ENCODE measurements around the gene CUBN.

Gene CUBN

DNA sequence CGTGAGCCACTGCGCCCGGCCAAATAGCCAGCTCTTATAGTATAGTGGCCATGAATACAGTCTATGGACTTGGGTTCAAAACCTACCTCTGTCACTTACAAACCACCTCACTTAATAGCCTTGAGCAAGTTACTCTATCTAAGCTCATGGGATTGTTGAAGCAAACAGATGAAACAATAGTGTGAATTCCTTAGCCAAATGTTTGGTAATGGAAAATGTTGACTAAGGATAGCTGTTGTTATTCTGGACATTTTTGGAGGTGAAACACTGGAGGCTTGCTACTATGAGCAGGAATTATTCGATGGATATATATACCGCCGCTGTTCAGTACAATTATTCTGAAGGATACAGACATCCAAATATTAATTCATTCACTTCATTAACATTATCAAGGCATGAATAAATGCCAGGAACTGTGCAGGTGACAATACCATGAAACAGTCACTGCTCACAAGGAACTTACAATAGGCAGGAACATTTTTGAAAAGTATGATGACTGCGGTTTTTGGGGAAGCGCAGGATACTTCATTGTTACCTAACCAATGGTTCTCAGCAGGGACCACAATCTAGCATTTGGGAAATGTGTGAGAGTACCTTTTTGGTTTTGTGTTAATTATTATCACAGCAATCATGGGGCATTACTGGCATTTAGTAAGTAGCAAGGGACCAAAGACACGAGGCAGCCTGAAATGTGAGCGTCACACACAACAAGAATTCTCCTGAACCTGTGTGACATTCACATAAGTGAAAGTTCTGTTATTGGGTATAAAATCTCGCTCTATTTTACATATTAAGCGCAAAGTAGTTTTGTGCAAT lies 55.7 kb downstream of the CUBN start:
- DNase-seq (ENCODE audit: low read depth in 2 of 3, low spot score in 1 of 3), result no peak

- DNase-seq (ENCODE audit: low read depth in 2 of 3, low spot score in 1 of 3), result no peak
Measured at GRCh38 chr10:17068953-17069352, 60.7 kb downstream of the CUBN start.

DNA sequence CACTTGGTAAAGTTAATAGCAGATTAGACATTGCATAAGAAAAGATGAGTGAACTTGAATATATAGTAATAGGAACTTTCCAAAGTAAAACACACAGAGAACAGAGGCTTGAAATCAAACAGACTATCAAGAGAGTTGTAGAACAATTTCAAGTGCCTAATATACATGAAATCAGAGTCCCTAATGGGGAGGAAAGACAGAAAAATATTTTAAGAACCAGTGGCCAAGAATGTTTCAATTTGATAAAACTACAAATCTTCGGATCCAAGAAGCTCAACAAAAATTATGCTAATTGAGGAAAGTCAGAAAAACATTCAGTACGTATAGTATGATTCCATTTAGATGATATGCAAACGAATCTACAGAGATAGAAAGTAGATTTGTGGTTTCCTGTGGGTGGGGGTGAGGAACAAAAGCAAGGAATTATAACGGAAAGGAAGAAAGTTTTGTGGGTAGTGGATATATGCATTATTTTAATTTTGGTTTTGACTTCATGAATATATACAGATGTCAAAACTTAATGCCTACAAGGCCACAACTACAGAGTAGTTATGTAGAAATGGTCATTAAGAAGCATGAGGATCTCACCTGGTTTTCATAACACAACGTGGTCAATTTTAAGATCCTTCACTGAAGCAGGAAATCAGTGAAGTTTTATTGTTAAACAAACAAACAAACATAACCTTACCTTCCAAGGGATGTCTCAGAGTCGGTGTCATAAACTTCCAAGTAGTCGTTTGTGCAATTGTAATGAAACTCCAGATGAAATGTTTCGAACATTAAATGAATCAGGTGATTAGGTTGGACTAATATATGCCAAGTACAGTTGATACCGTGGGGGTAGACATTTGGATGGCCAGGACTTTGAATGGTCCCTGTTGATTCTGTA lies 62.0 kb downstream of the CUBN start:
- no peak for DNase-seq (ENCODE audit: low read depth in 2 of 3, low spot score in 1 of 3)

DNA sequence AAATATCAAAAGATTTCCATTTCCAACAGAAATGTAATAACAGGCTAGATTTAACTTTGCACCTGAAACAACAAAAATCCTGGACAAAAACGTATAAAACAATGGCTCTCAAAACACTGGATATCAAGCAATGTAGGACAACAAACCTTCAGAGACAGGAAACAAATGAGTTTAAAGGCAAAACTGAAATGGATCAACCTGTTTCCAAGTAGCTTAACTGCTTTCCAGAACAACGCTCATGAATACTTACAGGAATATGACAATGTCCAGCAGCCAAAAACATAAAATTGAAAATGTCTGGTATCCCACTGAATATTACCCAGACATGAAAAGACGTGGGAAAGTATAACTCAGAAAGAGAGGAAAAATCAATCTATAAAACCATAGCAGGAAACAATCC lies 62.8 kb downstream of the CUBN start:
- DNase-seq (ENCODE audit: low read depth in 2 of 3, low spot score in 1 of 3), result no peak

DNA sequence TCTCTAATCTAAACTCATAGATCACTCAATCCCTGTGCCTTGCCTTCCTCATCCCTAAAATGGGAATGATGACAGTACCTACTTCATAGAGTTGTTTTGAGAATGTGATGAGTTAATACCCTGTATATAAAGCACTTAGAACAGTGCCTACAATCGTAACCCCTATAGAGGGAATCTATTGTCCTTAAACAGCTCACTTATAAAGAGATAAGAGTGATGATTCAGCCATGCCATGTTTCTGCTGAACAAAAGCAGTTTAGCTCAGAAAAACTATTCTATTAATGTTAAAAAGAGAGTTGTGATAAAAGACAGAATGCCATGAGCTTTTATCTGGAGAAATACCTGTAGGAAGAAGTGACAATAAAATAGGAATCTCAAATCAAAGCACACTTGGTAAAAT lies 63.6 kb downstream of the CUBN start:
- no peak for DNase-seq (ENCODE audit: low read depth in 2 of 3, low spot score in 1 of 3)

DNA sequence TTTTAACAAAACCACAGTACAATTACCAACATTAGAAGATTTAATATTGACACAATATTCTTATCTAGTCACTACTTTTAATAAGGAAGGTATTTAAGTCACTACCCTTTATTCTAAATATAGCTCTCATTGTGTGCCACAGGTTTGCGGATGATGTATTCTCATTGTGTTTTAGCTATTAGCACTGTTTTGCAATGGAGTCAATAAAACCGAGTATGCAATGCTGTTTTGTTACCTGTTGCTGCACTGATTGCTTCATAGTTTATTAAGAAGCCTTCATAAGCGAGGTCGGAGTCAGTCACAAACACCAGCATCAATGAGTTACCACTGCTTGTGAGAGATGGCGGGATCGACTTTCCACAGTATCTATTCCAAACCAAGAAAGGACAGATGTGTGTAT lies 64.3 kb downstream of the CUBN start:
- DNase-seq (ENCODE audit: low read depth in 2 of 3, low spot score in 1 of 3), result no peak

- DNase-seq (ENCODE audit: low read depth in 2 of 3, low spot score in 1 of 3), result no peak
Measured at GRCh38 chr10:17064435-17064834, 65.2 kb downstream of the CUBN start.

- no peak for DNase-seq (ENCODE audit: low read depth in 2 of 3, low spot score in 1 of 3)
Measured at GRCh38 chr10:17062955-17063484, 66.6 kb downstream of the CUBN start.

DNA sequence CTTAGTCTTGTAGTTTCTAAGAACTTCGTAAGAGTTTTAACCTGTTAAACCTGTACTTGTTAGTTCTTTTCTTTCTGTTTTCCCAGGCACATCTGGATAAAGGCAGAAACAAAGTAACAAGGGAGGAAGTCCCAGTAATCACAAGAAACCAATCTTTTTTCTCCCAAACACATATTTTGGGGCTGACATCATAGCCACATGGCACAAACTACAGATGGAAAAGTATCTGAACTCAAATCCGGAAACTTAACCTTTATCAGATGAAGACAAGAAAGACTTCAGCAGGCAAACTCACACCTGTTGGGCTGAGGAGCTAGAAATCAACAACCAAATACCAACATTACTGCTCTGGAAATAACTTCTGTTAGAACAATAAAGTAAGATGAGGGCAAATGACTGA lies 67.1 kb downstream of the CUBN start:
- DNase-seq (ENCODE audit: low read depth in 2 of 3, low spot score in 1 of 3), result no peak

DNA sequence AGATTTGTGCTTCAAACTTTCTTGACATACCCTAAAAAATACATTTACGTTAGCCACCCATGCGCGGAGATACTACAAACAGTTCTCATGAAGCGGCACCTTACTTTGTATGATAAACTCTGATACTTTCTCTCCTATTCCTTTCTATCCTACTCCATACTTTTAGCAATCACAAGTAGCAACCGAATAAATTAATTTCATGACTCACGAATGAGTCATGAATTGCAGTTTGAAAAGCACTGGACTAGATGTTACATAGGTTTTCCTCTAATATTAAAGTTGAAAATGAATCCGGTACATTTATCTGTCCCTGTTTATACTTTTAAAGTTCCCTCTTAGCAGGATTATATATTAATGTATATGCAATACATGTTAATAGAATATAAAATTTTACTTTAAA lies 67.6 kb downstream of the CUBN start:
- DNase-seq (ENCODE audit: low read depth in 2 of 3, low spot score in 1 of 3), result no peak

DNA sequence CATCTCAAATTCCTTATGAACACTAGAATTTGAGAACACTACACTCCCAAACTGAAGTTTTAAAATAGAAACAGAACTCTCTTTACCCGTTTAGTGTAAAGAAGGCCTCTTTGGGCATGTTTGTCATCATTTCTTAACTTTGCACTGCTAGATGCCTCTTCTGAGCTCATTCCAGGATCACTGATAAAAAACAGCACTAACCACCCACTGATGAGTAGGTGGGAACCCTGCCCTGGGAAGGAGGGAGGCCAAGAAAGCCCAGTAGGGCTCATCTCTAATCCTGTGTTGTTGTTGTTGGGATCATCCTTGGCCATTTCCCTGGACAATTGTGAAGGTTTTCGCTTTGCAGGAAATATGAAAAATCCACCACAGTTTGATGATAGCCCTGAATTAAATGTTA lies 68.2 kb downstream of the CUBN start:
- DNase-seq (ENCODE audit: low read depth in 2 of 3, low spot score in 1 of 3), result no peak

DNA sequence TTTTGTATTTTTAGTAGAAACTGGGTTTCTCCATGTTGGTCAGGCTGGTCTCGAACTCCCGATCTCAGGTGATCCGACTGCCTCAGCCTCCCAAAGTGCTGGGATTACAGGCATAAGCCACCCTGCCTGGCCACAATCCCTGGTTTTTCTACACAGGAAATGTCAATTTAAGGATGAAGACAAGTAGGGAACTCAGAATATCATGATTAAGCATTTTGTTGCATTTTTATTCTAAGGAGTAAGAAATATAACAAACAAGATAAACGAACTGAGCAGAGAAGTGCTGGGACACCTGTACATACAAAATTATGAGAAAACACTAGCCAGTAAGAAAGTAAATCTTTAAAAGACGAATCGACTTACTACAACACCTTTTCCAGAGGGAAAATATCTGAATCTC lies 69.3 kb downstream of the CUBN start:
- DNase-seq (ENCODE audit: low read depth in 2 of 3, low spot score in 1 of 3), result no peak

DNA sequence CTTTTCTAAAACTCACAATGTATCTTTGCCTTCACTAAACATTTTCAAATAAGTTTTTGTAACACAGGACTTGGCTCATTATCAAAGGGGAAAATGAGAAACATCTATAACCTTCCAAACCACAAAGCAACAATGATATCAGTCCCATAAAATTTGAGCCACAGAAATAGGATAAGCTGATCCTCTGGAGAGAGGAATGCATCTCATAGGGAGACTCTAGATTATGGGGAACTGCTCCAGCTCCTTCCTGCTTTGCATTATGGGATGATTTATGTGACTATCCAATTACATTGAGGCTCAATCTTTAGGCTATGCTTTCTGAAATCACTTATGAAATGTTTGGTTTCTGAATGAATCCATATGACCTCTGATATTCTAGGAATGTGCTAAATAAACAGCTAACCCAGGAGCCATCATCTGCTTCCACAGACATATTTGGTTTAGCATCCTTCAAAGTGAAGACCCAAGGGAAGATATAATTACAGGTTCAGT lies 70.4 kb downstream of the CUBN start:
- no peak for DNase-seq (ENCODE audit: low read depth in 2 of 3, low spot score in 1 of 3)

DNA sequence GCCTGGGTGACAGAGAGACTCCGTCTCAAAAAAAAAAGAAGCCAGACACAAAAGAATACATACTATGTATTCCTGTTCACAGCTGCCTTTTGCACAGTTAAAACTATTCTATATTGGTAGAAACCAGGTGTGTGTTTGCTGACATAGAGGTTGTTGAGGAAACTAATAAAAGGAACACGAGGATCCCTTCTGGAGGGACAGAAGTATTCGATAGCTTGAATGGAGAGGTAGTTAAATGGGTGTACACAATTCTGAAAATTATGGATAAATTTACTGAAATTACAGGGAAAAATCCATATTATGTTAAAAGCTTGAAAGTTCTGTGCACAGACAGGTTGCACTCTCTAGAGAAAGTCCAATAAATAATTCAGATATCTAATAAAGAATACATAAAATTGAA lies 71.5 kb downstream of the CUBN start:
- no peak for DNase-seq (ENCODE audit: low read depth in 2 of 3, low spot score in 1 of 3)

- DNase-seq (ENCODE audit: low read depth in 2 of 3, low spot score in 1 of 3), result no peak
Measured at GRCh38 chr10:17056781-17057428, 72.7 kb downstream of the CUBN start.

DNA sequence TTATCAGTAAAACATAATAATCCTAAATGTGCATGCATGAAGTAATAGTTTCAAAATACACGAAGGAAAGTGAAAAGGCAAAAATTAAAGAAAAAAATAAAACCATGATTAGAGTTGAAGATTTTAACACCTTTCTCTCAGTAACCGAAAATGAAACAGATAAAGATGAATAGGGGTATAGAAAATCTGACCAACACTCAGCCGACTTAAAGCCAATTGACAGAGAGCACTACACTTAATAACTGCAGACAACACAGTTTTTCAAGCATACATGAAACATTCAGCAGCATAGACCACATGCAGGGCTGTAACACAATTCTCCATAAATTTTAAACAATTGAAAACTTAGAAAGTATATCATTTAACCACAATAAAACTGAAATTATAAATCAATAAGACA lies 76.1 kb downstream of the CUBN start:
- DNase-seq (ENCODE audit: low read depth in 2 of 3, low spot score in 1 of 3), result no peak

- DNase-seq (ENCODE audit: low read depth in 2 of 3, low spot score in 1 of 3), result no peak
Measured at GRCh38 chr10:17053061-17053460, 76.5 kb downstream of the CUBN start.

DNA sequence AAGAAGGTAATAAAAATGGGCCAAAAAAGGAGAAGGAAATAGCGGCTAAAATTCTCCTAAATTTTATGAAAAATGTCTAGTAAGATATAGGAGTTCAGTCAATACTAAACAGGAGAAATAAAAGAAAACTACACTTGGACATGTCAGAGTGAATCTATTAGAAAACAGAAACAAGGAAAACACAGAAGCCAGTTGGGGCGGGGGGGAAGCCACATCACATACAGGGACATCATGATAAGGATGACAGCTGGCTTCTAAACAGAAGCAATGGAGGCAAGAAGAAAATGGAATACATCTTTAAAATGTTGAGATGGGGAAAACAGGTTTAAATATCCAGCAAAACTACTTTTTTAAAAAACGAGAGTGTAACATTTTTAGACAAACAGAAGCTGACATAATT lies 77.8 kb downstream of the CUBN start:
- DNase-seq (ENCODE audit: low read depth in 2 of 3, low spot score in 1 of 3), result no peak

DNA sequence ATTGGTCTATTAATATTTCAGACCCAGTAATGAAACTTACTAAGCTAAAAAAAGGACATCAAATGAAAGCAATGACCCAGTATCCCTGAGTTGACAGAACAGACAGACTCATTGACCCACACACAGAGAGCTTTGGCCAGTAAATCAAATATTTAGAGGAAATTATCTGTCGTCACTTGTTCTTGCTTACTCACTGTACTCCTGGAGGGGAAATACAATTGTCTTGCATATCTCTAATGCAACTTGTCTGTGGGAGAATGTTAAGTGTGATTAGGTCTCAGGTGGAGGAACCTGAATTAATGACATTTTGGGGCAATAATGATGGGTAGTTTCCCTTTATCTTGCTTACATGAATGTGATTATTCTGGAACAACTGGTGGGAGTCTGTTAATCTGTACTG lies 80.4 kb downstream of the CUBN start:
- no peak for DNase-seq (ENCODE audit: low read depth in 2 of 3, low spot score in 1 of 3)

DNA sequence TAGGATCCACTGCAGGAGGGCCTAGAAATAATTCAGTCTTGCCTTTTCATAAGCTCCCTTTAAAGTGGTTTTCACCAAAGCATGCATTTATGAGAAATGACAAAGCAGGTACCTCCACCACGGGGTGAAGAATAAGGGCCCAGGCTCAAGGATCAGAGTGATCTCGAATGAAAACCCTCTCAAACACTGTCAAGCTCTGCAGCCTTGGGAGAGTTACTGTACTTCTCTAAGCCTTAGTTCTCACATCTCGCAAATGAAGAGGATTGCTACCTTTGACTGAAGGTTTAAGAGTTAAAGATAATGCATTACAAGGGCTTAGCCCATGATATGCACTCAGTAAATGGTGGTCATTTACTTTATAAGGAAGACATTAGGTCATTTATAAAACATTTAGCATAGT lies 81.7 kb downstream of the CUBN start:
- DNase-seq (ENCODE audit: low read depth in 2 of 3, low spot score in 1 of 3), result no peak

DNA sequence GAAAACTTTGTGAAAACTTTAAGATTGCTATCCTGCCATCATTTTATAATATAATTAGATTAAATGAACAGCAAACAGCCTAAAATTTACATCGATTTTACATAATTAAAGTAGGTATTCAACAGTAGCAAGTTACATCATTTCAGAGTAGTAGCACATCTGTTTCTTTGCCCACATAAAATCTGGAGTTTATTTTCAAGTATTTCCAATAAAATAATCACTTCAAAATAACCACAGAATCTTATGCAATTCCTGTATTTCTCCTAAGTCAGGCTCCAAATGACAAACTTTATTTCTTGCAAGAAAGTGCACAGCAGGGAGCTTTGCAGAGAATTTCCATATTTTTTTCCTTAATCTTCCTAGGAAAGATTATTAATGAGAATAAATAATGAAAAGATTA lies 82.6 kb downstream of the CUBN start:
- DNase-seq (ENCODE audit: low read depth in 2 of 3, low spot score in 1 of 3), result no peak

GRCh38 chr10:17043586-17043985 lies 86.0 kb downstream of the CUBN start:
- no peak for DNase-seq (ENCODE audit: low read depth in 2 of 3, low spot score in 1 of 3)

All from stimulated activated CD4-positive, alpha-beta T cell treated with anti-CD3 and anti-CD28 coated beads, Interleukin-12 subunit alpha, Interleukin-12 subunit beta, amount 100 ng/mL, for 48 hours (primary cell).